GM12878 (cell line): ENCODE results near the gene PSMB5.

Experiments
- CTCF ChIP-seq, 3 experiments: IDR thresholded peaks in 2 of 3; conservative IDR thresholded peaks in 1 of 3; 2 replicates each; pipeline ENCODE4 v1.5.1; 2011; ENCODE audit warnings: low read depth in 3 of 3, low read length in 3 of 3, mild to moderate bottlenecking in 3 of 3, control low read depth in 2 of 3, moderate library complexity in 2 of 3, inconsistent platforms in 1 of 3, mixed read lengths in 1 of 3; ENCODE audit not compliant: control insufficient read depth in 2 of 3, insufficient read depth in 1 of 3; ENCODE audit errors: extremely low read depth in 1 of 3
- EZH2 ChIP-seq: IDR thresholded peaks from 2 replicates; pipeline ENCODE4 v1.6.1; 2012; ENCODE audit warnings: low read depth, mild to moderate bottlenecking, control low read depth, inconsistent platforms, low read length, borderline replicate concordance; ENCODE audit not compliant: control insufficient read depth
- HDAC6 ChIP-seq: fragments of 200-600 bp; sonication (generic); IDR thresholded peaks from one replicate; pipeline ENCODE4 v1.8.0; 2017; ENCODE audit warnings: antibody characterized with exemption; ENCODE audit not compliant: unreplicated experiment
- JUNB ChIP-seq: IDR thresholded peaks from 2 replicates; pipeline ENCODE4 v1.6.1; 2016; ENCODE audit warnings: antibody characterized with exemption, mild to moderate bottlenecking
- MEF2A ChIP-seq: IDR thresholded peaks from 2 replicates; pipeline ENCODE4 v1.6.1; 2011; ENCODE audit warnings: low read depth, mild to moderate bottlenecking, low read length, moderate library complexity; ENCODE audit not compliant: insufficient read depth
- MLLT1 ChIP-seq: fragments of 450-650 bp; IDR thresholded peaks from 2 replicates; pipeline ENCODE4 v1.6.1; 2016; ENCODE audit warnings: mild to moderate bottlenecking
- POLR2A ChIP-seq: IDR thresholded peaks from 2 replicates; pipeline ENCODE4 v1.6.1; 2011; ENCODE audit warnings: low read depth, mild to moderate bottlenecking, low read length
- RAD21 ChIP-seq: IDR thresholded peaks from 2 replicates; pipeline ENCODE4 v1.6.1; 2011; ENCODE audit warnings: mild to moderate bottlenecking, low read depth, low read length, moderate library complexity; ENCODE audit not compliant: insufficient read depth
- RFX5 ChIP-seq: IDR thresholded peaks from 2 replicates; pipeline ENCODE4 v1.6.1; 2011; ENCODE audit warnings: low read depth, low read length, improper control_type of control experiment
- SIX5 ChIP-seq: IDR thresholded peaks from 2 replicates; pipeline ENCODE4 v1.6.1; 2011; ENCODE audit warnings: mild to moderate bottlenecking, low read depth, low read length, moderate library complexity; ENCODE audit not compliant: severe bottlenecking
- SRF ChIP-seq, 2 experiments: IDR thresholded peaks; 2 replicates each; pipeline ENCODE4 v1.6.1; 2011; ENCODE audit warnings: low read depth in 2 of 2, low read length in 2 of 2, mild to moderate bottlenecking in 1 of 2, moderate library complexity in 1 of 2
- YY1 ChIP-seq: IDR thresholded peaks from 2 replicates; pipeline ENCODE4 v1.6.1; 2011; ENCODE audit warnings: low read depth, mild to moderate bottlenecking, low read length
- ZNF592 ChIP-seq: fragments of 450-650 bp; IDR thresholded peaks from 2 replicates; pipeline ENCODE4 v1.6.1; 2017; ENCODE audit warnings: mild to moderate bottlenecking, moderate library complexity
- ZSCAN29 ChIP-seq: fragments of 450-650 bp; IDR thresholded peaks from 2 replicates; pipeline ENCODE4 v1.6.1; 2017; ENCODE audit warnings: mild to moderate bottlenecking, moderate library complexity

- TF ChIP-seq RFX5, result no peak
- TF ChIP-seq JUNB, result no peak
- no peak for TF ChIP-seq MLLT1
- no peak for TF ChIP-seq MEF2A
- no peak for TF ChIP-seq POLR2A
- TF ChIP-seq YY1, result no peak
- no peak for TF ChIP-seq HDAC6
- no peak for TF ChIP-seq CTCF (IDR thresholded peaks at IDR 0.05 in 2 of 3, conservative IDR thresholded peaks at IDR 0.05 in 1 of 3; ENCODE audit: control insufficient read depth in 2 of 3, extremely low read depth in 1 of 3, insufficient read depth in 1 of 3, low read depth in 3 of 3, low read length in 3 of 3)
- TF ChIP-seq SRF (IDR thresholded peaks at IDR 0.05; ENCODE audit: low read depth in 2 of 2, low read length in 2 of 2), result no peak
- TF ChIP-seq ZSCAN29, result no peak
- TF ChIP-seq ZNF592, result no peak
- no peak for TF ChIP-seq RAD21
- TF ChIP-seq EZH2, result no peak
- no peak for TF ChIP-seq SIX5
These were observed 5.9 kb downstream of the PSMB5 start for GRCh38 chr14:23028799-23029198.
